K562 (cell line): Measurements from ENCODE around the gene TENM3. TPM values are rescaled to one million over a fixed set of nuclear protein-coding genes. Genes with fewer than 3 reads are reported as not detected.

Experiments used
- ATF4 ChIP-seq: fragments of 450-650 bp; formaldehyde crosslinking; IDR thresholded peaks from 2 replicates; pipeline ENCODE4 v1.4.0; 2022; ENCODE audit warnings: mild to moderate bottlenecking, moderate library complexity
- CBX2 ChIP-seq: fragments of 200-600 bp; sonication (generic); IDR thresholded peaks from one replicate; pipeline ENCODE4 v1.6.1; 2012; ENCODE audit warnings: mild to moderate bottlenecking, low read length, inconsistent platforms; ENCODE audit not compliant: insufficient read depth, poor library complexity, severe bottlenecking
- CUX1 ChIP-seq: fragments of 200-800 bp; sonication (Bioruptor generic); IDR thresholded peaks from 2 replicates; pipeline ENCODE4 v1.6.1; 2016; ENCODE audit warnings: missing genetic modification characterization, missing compliant biosample characterization
- EP300 ChIP-seq: IDR thresholded peaks from 2 replicates; pipeline ENCODE4 v1.6.1; 2012; ENCODE audit warnings: low read length, improper control_type of control experiment
- STAT5B ChIP-seq: fragments of 250-450 bp; sonication (Bioruptor Pico); IDR thresholded peaks from 2 replicates; pipeline ENCODE4 v1.8.0; 2021; ENCODE audit warnings: mild to moderate bottlenecking, inconsistent platforms
- TAF7 ChIP-seq: fragments of 450-650 bp; IDR thresholded peaks from 2 replicates; pipeline ENCODE4 v1.6.1; 2016; ENCODE audit warnings: missing genetic modification characterization, missing compliant biosample characterization
- ZBTB34 ChIP-seq: fragments of 250-450 bp; sonication (Bioruptor Pico); IDR thresholded peaks from 2 replicates; pipeline ENCODE4 v1.8.0; 2021; ENCODE audit warnings: mild to moderate bottlenecking, moderate library complexity
- ZNF23 ChIP-seq: fragments of 250-450 bp; sonication (Bioruptor Pico); IDR thresholded peaks from 2 replicates; pipeline ENCODE4 v1.4.0; 2020; ENCODE audit warnings: mild to moderate bottlenecking
- ZNF280B ChIP-seq: fragments of 250-450 bp; sonication (Bioruptor Pico); IDR thresholded peaks from 2 replicates; pipeline ENCODE4 v1.5.1; 2021; ENCODE audit warnings: mild to moderate bottlenecking
- polyA plus RNA-seq, 8 experiments: library from polyadenylated mRNA; depleted of rRNA in 4 of 8; stranded (reverse) in 5 of 8; unstranded in 3 of 8; fragments of >200 nt; fragmentation: Nextera tagmentation in 2 of 8; fragmentation: Illumina TruSeq in 1 of 8; extraction: Ambion mirVana in 2 of 8; extraction: Trizol in 1 of 8; gene quantifications; 2 replicates each; pipeline versions ENCODE4 v1.2.1 to v1.2.3, GENCODE V29; 2011 to 2014; ENCODE audit warnings: inconsistent platforms in 1 of 8, missing spikeins in 1 of 8
- total RNA-seq, 7 experiments: library from RNA; depleted of rRNA in 6 of 7; stranded (reverse); fragments of >200 nt in 6 of 7; fragmentation: Illumina TruSeq in 2 of 7; extraction: Trizol in 2 of 7; gene quantifications; 2 replicates each; pipeline versions ENCODE4 v1.2.1 to v1.2.3, GENCODE V29; 2011 to 2021; ENCODE audit warnings: low replicate concordance in 1 of 7

Gene TENM3
- total and polyA plus RNA-seq, 9 of the 15 experiments (the other 6 are each of a cell fraction or from before 2014, with no cell fraction given): 0.01 to 0.02 TPM; not detected in 7

GRCh38 chr4:182736207-182736606 lies 493.0 kb downstream of the TENM3 start (continued):
- no peak for TF ChIP-seq CUX1 (CRISPR knock-in tag)
- no peak for TF ChIP-seq ZBTB34 (CRISPR knock-in tag)
- no peak for TF ChIP-seq ZNF23
- no peak for TF ChIP-seq CBX2
- no peak for TF ChIP-seq EP300
- no peak for TF ChIP-seq TAF7
- no peak for TF ChIP-seq STAT5B (CRISPR knock-in tag)
- TF ChIP-seq ZNF280B: no peak
- TF ChIP-seq ATF4 (CRISPR knock-in tag): no peak
